Smooth muscle cell (in vitro differentiated cells): Measurements from ENCODE around the gene BAZ2B. TPM values are rescaled to one million over a fixed set of nuclear protein-coding genes. Genes with fewer than 3 reads are reported as not detected.
A peak's percentile ranks its signal among the peaks of the same experiment; 100 is the strongest.

Source experiments
- DNase-seq: peaks from one replicate; lab custom pipeline; 2025; ENCODE audit not compliant: unreplicated experiment; lab: John Stamatoyannopoulos, UW
- H2AFZ ChIP-seq: fragments of 200-600 bp; sonication (generic); 2 replicates; pipeline ENCODE4 v1.6.0; 2016; ENCODE audit warnings: antibody characterized with exemption, low read depth, mild to moderate bottlenecking
- H3F3A ChIP-seq: fragments of 200-600 bp; sonication (generic); 2 replicates; pipeline ENCODE4 v1.6.0; 2017; ENCODE audit warnings: antibody characterized with exemption, low read depth
- H3K27ac ChIP-seq: fragments of 200-600 bp; sonication (generic); 2 replicates; pipeline ENCODE4 v1.5.1; 2016; ENCODE audit warnings: low read depth, mild to moderate bottlenecking
- H3K27me3 ChIP-seq: fragments of 200-600 bp; sonication (generic); 2 replicates; pipeline ENCODE4 v1.6.1; 2016; ENCODE audit warnings: low read depth, mild to moderate bottlenecking
- H3K36me3 ChIP-seq: fragments of 200-600 bp; sonication (generic); 2 replicates; pipeline ENCODE4 v1.5.1; 2016; ENCODE audit warnings: low read depth
- H3K4me1 ChIP-seq: fragments of 200-600 bp; sonication (generic); 2 replicates; pipeline ENCODE4 v1.5.1; 2016; ENCODE audit warnings: low read depth
- H3K4me2 ChIP-seq: fragments of 200-600 bp; sonication (generic); 2 replicates; pipeline ENCODE4 v1.6.0; 2016; ENCODE audit warnings: mild to moderate bottlenecking
- H3K4me3 ChIP-seq: fragments of 200-600 bp; sonication (generic); 2 replicates; pipeline ENCODE4 v1.5.1; 2016; ENCODE audit warnings: mild to moderate bottlenecking
- H3K79me2 ChIP-seq: fragments of 200-600 bp; sonication (generic); 2 replicates; pipeline ENCODE4 v1.6.0; 2016; ENCODE audit warnings: low read depth, mild to moderate bottlenecking
- H3K9ac ChIP-seq: fragments of 200-600 bp; sonication (generic); 2 replicates; pipeline ENCODE4 v1.6.0; 2016; ENCODE audit warnings: low read depth
- H3K9me3 ChIP-seq: fragments of 200-600 bp; sonication (generic); replicated peaks from 2 replicates; pipeline ENCODE4 v1.5.1; 2016; ENCODE audit warnings: low read depth
- H4K20me1 ChIP-seq: fragments of 200-600 bp; sonication (generic); 2 replicates; pipeline ENCODE4 v1.6.0; 2016; ENCODE audit warnings: low read depth
- CTCF ChIP-seq: fragments of 200-600 bp; sonication (generic); IDR thresholded peaks from 2 replicates; pipeline ENCODE4 v1.5.1; 2017; ENCODE audit warnings: borderline replicate concordance, mild to moderate bottlenecking, antibody characterized with exemption; ENCODE audit not compliant: insufficient read depth, poor library complexity, severe bottlenecking
- WGBS: methylation state at CpG from one replicate; pipeline ENCODE4 v1.1.7; 2016; ENCODE audit warnings: low lambda C conversion rate; 5-methylcytosine and 5-hydroxymethylcytosine counted together
- polyA plus RNA-seq: library from polyadenylated mRNA; unstranded; fragments of >200 nt; fragmentation: Nextera tagmentation; extraction: Ambion mirVana; gene quantifications from 2 replicates; pipeline ENCODE4 v1.2.1, GENCODE V29; 2016
- total RNA-seq: library from RNA; depleted of rRNA; stranded (reverse); fragments of >200 nt; gene quantifications from 2 replicates; pipeline ENCODE4 v1.2.3, GENCODE V29; 2014

BAZ2B gene
- total and polyA plus RNA-seq, 2 experiments from 2014 or later = 27.7 to 58.5 TPM

GRCh38 chr2:159604159-159604558 is 12.2 kb downstream of the BAZ2B start:
- Histone ChIP-seq H4K20me1 (peaks cover 67% of the 10 kb centered on the region), H3K4me2 (no peak overlapping the region), H3K9ac (no peak overlapping the region), H3K9me3 (no peaks in the 10 kb centered on the region), H3K4me1 (peaks cover 17% of the 10 kb centered on the region), H3F3A (no peaks in the 10 kb centered on the region), H2AFZ (no peak overlapping the region), H3K4me3 (no peak overlapping the region), H3K27ac (no peak overlapping the region), H3K36me3 (no peaks in the 10 kb centered on the region), H3K27me3 (no peaks in the 10 kb centered on the region), H3K79me2 (peaks cover 90% of the 10 kb centered on the region)
- WGBS = 74% methylated on average over 2 of the region's 2 CpGs
- no peak for DNase-seq
- no peak for TF ChIP-seq CTCF

- no peaks in the 10 kb centered on the region for H3F3A ChIP-seq
- peaks cover 47% of the 10 kb centered on the region for H4K20me1 ChIP-seq
- no peak overlapping the region for H3K4me3 ChIP-seq
- no peak for TF ChIP-seq CTCF
- peak overlapping the region; percentile 85 for H3K27ac ChIP-seq
- H3K9me3 ChIP-seq = no peaks in the 10 kb centered on the region
- H3K36me3 ChIP-seq = no peaks in the 10 kb centered on the region
- no peaks in the 10 kb centered on the region for H3K27me3 ChIP-seq
- no peak overlapping the region for H3K9ac ChIP-seq
- peak overlapping the region; percentile 18 for H3K4me2 ChIP-seq
- no peak for DNase-seq
- 55% methylated on average over 3 of the region's 3 CpGs for WGBS
- H3K79me2 ChIP-seq = peaks cover 95% of the 10 kb centered on the region
- H2AFZ ChIP-seq = no peak overlapping the region
- peaks cover 9% of the 10 kb centered on the region for H3K4me1 ChIP-seq
Measured at GRCh38 chr2:159600752-159601151, 15.6 kb downstream of the BAZ2B start.

DNA sequence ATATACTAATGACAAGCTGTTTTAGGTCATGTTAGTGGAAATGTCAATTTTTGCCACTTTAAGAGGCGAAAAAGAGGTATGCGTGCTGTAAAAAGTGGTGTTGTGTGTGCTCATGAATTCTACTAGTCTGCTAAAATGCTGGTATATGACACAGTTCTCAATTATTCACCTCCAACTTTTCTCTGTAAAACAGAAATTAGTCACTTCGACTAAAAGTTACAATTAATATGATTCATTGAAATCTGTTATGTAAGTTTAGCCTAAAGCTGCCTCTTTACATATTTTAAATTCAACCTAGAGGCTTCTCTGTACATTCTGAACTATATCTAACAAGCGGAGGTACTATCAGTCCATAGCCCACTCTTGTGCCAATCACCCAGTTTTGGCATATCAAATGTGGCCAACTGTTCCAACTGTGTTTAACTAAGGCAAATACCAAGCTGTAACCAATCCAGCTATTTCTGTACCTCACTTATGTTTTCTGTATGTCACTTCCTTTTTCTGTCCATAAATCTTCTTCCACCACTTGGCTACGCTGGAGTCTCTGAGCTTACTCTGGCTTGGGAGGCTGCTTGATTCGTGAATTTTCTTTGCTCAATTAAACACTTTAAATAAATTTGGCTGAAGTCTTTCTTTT is 20.8 kb downstream of the BAZ2B start:
- Histone ChIP-seq H3K27ac (peak overlapping the region; percentile 36), H3K4me2 (no peak overlapping the region), H3K36me3 (no peaks in the 10 kb centered on the region), H2AFZ (no peak overlapping the region), H3K4me3 (no peak overlapping the region), H4K20me1 (peaks cover 31% of the 10 kb centered on the region), H3K9ac (no peak overlapping the region), H3F3A (no peaks in the 10 kb centered on the region), H3K9me3 (no peaks in the 10 kb centered on the region), H3K27me3 (no peaks in the 10 kb centered on the region), H3K4me1 (no peaks in the 10 kb centered on the region), H3K79me2 (peaks cover 82% of the 10 kb centered on the region)
- TF ChIP-seq CTCF = no peak
- DNase-seq = no peak
- 86% methylated on average over 6 of the region's 6 CpGs for WGBS

DNA sequence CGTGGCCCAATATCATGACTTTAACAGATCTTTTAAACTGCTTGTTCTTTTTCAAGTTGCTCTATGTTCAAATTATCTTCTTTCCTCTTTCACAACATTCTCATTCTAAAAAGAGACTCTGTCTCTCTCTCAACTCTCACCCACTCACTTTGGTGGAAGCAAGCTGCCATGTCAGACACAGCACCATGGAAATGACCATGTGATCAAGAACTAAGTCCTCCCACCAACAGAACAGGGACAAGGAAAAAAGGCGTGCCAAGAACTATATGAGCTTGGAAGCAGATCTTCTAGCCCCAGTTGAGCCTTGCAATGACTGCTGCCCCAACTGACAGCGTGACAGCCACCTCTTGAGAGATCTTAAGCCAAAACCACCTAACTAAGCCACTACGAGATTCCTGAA is 23.9 kb downstream of the BAZ2B start:
- Histone ChIP-seq H3K4me3 (no peak overlapping the region), H3K9me3 (no peaks in the 10 kb centered on the region), H3K9ac (no peak overlapping the region), H3F3A (no peaks in the 10 kb centered on the region), H3K4me2 (no peak overlapping the region), H3K79me2 (peaks cover 77% of the 10 kb centered on the region), H3K36me3 (no peaks in the 10 kb centered on the region), H3K27me3 (no peaks in the 10 kb centered on the region), H3K27ac (no peak overlapping the region), H4K20me1 (peaks cover 44% of the 10 kb centered on the region), H3K4me1 (no peaks in the 10 kb centered on the region), H2AFZ (no peak overlapping the region)
- TF ChIP-seq CTCF = no peak
- no peak for DNase-seq
- WGBS = 67% methylated on average over 4 of the region's 4 CpGs
